GM08714 (cell line): Measurements from ENCODE around the gene EPHB2.

Experiments
- H3K4me3 ChIP-seq: fragments of 200-500 bp; sonication (Bioruptor generic); 2 replicates; pipeline ENCODE4 v1.5.1; 2014; ENCODE audit warnings: mild to moderate bottlenecking, low read length, inconsistent platforms
- ZNF274 ChIP-seq: IDR thresholded peaks from 2 replicates; pipeline ENCODE4 v1.6.1; 2012; ENCODE audit warnings: mild to moderate bottlenecking, low read depth, low read length

The EPHB2 gene

DNA sequence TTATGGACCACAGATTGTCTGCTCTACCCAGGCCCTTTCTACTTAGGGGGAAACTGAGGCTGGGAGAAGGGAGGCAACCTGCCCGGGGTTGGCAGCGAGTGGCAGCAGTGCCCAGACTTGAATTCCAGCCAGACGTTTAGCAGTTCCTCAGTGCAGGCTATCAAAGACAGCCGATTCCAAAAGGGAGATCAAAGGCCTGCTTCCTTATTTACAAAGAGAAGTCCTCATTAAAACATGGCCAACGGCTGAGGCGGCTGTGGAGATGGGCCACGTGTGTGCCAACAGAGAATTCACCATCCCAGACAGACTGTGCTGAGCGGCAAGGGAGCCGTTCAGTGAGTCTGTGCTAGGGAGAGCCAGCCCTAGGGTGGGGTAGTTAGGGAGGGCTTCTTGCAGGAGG, 29.9 kb upstream of the EPHB2 start:
- H3K4me3 ChIP-seq: no peak overlapping the region
- TF ChIP-seq ZNF274: no peak

- no peak overlapping the region for H3K4me3 ChIP-seq
- no peak for TF ChIP-seq ZNF274
Measured at GRCh38 chr1:22681556-22682276, 28.9 kb upstream of the EPHB2 start.

DNA sequence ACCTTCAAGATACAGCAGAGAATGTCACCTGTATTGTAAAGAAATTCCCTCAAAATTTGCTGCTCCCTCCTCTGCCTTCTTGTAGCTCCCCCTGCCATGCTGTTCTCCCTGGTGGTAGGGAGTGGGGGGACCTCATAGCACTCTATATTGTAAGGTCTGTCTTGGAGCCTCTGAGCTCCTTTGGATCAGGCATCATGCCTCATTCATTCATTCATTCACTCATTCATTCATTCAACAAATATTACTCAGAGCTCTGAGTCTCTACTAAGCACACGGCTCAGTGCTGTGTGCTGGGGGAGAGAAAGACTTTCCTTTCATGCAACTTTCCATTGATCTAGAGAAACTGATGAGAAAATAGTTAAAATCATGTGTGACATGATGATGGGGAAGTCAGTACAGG, 27.1 kb upstream of the EPHB2 start:
- no peak overlapping the region for H3K4me3 ChIP-seq
- TF ChIP-seq ZNF274: no peak

DNA sequence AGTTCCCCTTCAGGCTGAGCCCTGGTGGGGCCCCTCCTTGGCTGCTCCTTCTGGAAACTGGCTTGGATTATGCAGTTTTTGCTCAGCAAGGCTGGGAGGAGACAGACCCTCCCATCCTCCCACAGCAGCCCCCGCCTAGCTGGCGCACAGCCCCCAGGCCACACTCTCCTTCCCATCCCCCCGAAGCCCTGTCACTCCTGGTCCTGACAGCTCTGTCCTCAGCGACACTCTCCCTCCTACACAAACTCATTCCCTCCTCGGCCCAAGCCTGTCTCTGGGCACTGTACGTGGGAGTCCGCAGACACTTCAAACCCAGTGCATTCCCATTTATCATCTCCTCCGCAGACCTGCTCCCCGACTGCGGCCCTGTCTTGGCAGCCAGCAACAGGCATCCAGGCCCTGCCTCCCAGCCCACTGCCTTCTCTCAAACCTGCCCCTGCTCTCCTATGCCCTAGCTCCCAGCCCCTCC, 25.0 kb upstream of the EPHB2 start:
- no peak overlapping the region for H3K4me3 ChIP-seq
- no peak for TF ChIP-seq ZNF274

GRCh38 chr1:22687191-22687590, 23.4 kb upstream of the EPHB2 start:
- TF ChIP-seq ZNF274: no peak
- H3K4me3 ChIP-seq: no peak overlapping the region

DNA sequence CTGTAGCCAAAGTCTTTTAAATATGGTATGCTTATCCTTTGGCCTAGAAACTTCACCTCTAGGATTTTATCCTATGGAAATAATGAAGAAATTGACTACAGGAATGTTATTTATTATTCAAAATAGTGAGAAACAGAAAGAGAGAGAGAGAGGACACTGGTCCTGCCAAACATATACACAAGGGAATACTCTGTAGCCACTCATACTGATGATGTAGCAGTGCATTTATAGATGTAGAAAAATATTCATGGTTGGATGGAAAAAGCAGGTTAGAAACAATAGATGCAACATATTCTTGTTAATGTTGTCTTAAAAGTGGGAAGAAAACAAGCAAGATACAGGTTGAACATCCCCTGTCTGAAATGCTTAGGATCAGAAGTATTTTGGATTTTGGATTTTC, 22.2 kb upstream of the EPHB2 start:
- no peak overlapping the region for H3K4me3 ChIP-seq
- no peak for TF ChIP-seq ZNF274

DNA sequence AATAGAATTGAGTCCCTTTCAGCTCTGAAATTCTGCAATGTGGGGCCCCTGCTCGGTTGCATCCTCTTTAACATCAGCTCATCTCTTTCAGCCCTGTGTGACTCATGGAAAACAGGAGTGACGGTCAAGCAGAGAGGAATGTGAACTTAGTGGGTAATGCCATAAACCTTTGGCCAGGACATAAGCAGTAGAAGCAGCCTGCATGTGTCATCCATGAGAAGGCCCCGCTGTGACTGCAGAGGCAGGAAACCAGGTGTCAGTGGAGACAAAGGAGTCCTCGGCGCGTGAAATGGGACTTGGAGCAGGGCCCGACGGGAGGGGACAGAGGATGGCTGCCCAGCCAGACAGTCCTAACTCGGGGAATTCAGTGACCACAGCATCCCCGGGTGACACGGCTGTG, 21.1 kb upstream of the EPHB2 start:
- H3K4me3 ChIP-seq: no peak overlapping the region
- TF ChIP-seq ZNF274: no peak

GRCh38 chr1:22691031-22691753, 19.4 kb upstream of the EPHB2 start:
- TF ChIP-seq ZNF274: no peak
- H3K4me3 ChIP-seq: no peak overlapping the region

DNA sequence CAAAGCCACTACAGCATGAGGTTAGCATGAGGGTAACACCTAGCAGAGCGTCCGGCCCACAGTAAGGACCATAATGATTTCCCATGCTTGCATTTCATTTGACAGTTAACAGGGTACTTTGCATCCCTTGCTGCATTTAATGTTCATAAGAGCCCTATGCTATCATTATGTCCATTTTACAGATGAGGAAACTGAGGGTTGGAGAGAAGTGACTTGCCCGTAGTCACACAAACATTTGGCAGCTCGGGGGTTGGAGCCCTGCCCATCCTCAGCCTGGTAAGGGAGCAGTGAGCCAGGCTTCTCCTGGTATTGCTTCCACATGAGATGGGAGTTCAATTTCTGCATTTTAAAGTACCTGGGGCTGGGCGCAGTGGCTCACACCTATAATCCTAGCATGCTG, 16.5 kb upstream of the EPHB2 start:
- no peak for TF ChIP-seq ZNF274
- H3K4me3 ChIP-seq: no peak overlapping the region

- TF ChIP-seq ZNF274: no peak
- H3K4me3 ChIP-seq: no peak overlapping the region
Measured at GRCh38 chr1:22696610-22697009, 14.0 kb upstream of the EPHB2 start.

DNA sequence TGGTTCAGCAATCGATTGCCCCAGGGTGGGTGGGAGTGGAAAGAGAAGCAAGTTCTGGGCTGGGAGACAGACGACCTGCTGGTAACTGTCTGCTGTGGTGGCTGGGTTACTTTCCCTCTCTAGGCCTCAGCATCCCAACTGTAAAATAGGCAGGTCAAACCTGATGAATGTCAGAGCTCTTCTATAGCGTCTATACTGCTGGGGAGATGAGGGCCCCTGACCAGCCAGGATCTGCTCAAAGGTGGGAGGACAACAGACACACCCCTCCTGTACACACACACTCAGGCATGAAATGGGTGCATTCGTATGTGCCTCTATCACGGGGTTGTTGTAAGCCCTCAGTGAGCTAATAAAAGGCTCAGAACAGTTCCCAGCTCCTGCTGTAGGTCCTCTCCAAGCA, 12.7 kb upstream of the EPHB2 start:
- TF ChIP-seq ZNF274: no peak
- H3K4me3 ChIP-seq: no peak overlapping the region

GRCh38 chr1:22699681-22700520, 10.7 kb upstream of the EPHB2 start:
- H3K4me3 ChIP-seq: no peak overlapping the region
- no peak for TF ChIP-seq ZNF274

- TF ChIP-seq ZNF274: no peak
- H3K4me3 ChIP-seq: no peak overlapping the region
Measured at GRCh38 chr1:22702296-22703085, 8.1 kb upstream of the EPHB2 start.
